ENCODE results near the gene ZFYVE1.
"Not testable (repeated sequence)": the region's sequence is repeated elsewhere in the genome, so short reads cannot be mapped to it uniquely, and the experiment has no call there.

ZFYVE1 gene

DNA sequence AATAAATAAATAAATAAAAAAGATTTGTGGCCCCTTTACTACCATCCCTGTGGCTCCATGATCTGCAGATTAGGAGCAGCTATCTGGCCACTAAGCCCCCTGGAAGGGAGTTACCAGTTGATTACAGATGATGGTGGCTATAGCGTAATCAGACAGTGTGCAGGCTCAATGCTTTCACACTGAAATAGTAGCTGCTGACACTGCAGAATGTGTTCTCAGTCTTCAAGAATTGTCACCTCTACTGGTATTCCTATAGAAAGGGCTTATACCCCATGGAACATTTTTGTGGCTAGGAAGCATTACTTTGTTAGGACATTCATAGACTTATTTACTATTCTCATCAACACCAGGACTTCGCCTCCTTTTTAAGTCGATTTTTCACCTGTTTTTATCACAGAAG lies 69.7 kb downstream of the ZFYVE1 start:
- DNase-seq (ENCODE audit: low spot score): no peak

DNA sequence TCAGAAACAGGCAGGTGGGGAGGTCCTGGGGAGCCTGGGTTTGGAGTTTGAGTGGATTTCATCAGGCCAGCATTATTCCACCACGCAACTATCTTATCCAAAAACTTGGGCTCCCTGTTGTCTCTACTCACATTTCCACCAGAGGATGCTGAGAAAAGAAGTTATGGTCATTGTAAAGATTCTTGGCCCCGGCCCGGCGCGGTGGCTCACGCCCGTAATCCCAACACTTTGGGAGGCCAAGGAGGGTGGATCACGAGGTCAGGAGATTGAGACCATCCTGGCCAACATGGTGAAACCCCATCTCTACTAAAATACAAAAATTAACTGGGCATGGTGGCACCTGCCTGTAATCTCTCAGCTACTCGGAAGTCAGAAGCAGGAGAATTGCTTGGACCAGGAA lies 70.2 kb downstream of the ZFYVE1 start:
- not testable (repeated sequence) for DNase-seq (ENCODE audit: low spot score)

DNA sequence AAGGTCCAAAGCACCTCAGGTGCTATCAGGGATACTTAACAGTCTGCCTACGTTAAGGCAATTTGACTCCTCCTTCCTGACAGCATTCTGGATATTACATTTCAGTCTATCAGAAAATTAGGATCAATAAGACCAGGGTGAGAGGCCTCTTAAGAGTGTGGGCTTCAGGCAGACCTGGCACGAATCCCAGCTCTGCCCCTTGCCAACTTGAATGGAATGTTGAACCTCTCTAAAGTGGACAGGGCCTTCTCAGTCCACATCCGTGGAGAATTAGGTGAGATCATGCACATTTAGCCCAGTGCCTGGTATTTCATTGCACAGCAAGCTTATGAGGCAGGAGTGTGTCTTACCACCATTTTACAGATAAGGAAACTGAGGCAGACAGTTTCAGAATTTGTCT lies 74.7 kb downstream of the ZFYVE1 start:
- DNase-seq (ENCODE audit: low spot score): no peak

DNA sequence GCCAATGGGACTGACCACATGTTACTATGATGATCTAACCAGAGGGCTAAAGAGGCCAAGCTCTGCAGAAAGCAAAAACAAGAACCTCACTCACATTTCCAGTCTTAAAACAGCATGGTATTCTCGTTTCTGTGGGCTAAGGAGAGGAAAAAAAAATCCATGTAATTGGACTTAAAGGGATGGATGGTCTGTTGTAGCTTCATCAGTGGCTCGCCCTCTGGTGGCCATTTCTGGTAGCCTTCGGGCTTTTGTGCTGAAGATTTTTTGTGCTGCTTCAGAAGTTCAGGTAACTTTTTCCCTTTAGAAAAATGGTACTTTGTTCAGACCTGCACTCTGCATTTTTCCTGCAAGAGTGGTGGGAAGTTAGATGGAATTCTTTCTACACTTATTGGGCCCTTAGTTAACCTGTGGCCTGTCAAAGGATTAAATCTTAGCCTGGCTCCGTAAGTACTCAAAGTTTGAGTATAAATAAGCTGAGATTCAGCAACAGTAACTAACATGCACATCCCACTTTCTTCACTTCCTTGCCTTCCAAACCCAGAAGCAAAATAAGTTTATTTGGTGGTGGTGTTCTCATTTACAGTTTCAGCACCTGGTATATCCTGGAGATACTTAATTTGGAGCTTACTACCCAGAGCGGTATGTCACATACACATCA lies 78.3 kb downstream of the ZFYVE1 start:
- peak; percentile 32 for DNase-seq (ENCODE audit: low spot score)

DNA sequence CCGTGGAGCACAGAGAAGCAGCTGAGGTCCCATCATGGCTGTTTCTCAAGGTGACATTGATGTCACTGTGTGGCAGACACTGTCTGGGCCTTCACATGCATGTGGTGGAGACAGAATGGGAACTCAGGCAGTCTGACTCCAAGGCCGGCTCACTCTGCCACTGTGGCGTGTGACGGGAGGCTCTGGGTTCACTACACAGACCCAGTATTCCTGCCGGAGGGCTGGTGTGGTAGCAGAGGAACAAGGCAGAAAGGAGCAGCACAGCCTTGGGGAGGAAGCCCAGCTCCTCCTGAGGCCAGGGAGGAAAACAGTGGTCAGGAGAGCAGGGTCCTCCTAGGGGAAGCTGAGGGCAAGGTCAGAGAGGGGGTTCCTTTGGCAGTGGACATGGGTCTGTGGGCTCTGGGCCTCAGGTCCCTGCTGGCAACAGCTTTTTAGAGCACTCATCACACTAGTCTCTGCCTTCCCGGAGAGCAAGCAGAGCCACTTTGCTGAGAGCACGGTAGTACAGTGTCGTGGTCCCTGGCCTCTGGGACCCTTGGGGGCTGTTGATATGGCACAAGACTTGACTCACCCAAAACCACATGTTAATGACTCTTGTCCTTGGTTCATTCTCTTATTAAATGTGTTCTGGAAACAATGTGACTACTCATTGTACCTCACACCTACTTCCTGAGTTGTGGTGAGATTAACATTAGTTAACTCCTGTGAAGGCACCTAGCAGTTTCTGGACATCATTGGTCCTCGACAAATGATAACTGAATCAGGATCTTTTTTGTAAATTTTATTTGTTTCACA lies 79.3 kb downstream of the ZFYVE1 start:
- DNase-seq (ENCODE audit: low spot score): no peak

DNA sequence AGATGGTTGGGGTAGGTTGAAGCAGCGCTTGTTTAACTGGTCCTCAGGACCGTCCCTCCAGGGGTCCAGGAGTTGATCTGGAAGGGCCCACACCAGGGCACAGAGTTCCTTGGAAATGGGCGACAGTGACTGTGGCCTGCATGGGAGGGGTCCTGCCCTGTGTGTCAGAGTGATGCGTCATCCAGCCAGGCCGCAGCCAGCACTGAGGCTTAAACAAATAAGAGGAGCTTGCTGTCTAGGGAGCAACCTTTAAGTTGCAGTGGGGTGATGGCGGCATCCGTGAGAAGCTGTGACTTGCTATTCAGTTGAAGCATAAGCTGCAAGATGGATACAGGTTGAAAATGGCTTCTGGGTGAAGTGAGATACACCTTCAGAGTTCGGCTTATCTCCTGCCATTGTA lies 80.4 kb downstream of the ZFYVE1 start:
- DNase-seq (ENCODE audit: low spot score): no peak

DNA sequence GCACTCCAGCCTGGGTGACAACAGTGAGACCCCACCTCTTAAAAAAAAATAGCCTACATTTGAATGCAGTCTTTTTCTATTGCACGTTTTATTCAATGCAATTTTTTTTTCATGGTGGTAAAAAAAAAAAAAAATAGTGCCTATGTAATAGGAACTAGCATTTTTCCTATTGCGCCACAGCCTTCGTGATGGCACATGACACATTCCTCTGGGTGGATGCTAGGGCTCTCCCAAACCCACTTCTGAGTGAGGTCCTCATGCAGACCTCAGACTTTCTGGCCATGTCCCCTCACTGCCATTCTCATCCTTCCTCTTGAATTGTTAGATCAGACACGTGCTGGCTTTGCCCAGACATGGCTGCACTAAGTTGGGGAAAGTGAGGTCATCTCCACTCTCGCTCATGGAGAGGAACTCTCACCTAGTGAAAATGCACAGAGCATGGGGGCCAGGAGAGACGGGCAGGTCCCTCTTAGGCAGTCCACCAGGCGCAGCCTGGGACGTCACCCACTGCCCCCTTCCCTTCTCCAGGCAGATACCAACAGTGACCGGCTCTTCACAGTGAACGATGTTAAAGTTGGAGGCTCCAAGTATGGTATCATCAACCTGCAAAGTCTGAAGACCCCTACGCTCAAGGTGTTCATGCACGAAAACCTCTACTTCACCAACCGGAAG lies 81.4 kb downstream of the ZFYVE1 start:
- no peak for DNase-seq (ENCODE audit: low spot score)

DNA sequence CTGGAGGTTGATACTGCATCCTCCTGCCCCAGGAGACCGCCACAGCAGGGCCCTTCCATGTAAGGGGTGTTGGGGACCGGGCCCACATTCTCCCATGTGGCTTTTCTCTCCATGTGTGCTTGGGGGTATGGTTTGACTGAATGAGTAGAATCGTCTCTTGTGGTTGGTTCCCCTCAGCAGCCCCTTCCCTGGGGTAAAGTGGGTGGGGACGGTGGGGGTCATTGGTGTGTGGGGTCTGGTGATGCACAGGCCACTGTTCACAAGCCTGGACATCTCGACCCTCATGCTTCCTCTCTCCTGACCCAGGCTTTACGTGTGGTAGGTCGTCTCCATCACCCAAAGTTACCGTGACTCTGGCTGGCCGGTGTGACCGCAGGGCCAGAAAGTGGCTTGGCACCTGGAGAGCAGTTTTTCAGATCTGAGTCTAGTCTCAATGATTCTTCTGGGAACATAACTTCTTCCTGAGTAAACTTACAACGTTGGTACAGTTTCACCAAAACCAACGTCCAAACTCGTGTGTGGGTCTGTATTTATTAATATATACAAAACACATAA lies 83.0 kb downstream of the ZFYVE1 start:
- no peak for DNase-seq (ENCODE audit: low spot score)

DNA sequence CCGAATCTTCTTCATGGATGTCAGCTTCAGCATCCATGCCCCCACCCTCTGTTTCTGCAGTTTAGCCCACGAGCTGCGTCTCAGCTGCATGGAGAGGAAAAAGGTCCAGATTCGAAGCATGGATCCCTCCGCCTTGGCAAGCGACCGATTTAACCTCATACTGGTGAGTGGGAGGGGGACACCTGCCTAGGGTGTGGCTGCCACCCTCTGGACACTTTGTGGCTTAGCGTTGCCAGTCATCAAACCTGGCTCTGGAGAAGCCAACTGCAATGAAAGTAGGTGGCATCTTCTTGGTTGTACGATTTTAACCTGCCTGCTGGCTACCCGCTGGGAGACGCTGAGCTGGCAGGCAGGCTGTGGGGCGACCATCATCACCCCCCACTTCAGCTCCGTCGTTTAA lies 84.0 kb downstream of the ZFYVE1 start:
- DNase-seq (ENCODE audit: low spot score): no peak

DNA sequence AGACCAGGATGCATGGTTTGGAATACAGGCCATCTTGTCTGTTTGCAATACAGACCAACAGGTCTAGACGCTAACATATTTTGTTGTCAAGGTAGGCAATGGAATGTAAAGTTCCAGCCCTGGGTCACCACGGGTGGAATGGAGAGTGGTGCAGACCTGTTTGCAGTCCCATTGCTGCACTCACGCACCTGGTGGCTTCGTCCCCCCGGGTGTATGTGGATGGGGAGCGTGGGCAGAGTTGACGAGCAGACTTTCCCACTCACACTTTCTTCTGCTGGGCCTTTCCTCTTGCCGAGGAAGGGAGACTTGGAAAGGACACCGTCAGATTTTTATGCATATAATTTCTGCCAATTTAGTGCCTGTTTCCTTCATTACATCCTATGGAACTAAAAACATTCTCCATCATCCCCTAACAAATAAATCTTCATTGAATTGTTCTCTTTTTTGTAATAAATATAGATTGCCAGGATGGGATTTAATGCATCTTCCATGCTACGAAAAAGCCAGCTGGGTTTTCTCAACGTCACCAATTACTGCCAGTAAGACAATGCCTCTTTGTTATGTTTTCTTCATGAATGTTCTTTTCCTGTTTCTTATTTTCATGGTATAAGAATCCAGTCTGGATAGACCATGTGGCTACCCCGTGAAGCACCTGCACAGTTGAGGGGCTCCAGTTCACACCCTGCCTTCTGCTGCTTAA lies 85.5 kb downstream of the ZFYVE1 start:
- no peak for DNase-seq (ENCODE audit: low spot score)

DNA sequence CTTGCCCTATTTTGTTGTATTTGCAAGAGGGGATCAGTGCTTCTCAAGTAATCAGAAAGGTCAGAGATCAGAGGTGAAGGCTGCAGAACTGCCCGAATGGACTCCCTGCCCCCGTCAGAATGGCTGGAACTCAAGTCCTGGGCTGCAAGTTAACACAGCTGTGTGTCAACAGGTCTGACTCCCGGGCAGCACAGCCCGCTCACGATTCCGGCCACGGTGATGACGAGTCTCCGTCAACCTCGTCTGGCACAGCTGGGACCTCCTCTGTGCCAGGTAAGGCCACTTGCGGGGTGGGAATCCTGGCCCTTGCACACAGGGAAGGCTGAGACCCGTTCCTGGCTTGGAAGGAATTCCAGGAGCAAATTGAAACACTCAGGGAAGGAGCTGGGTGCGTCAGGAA lies 87.3 kb downstream of the ZFYVE1 start:
- no peak for DNase-seq (ENCODE audit: low spot score)

DNA sequence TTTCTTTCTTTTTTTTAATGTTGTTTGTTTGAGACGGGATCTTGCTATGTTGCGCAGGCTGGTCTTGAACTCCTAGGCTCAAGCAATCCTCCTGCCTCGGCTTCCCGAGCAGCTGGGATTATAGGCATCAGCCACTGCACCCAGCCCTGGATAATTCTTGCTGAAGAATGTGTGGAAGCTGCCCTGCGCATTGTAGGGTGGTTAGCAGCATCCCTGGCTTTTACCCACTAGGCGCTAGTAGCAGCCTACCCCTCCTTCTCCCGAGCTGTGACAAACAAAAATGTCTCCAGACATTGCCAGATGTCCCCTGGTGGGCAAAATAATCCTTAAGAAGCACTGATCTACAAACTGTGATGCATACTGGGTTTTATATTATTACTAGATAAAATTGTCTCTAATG lies 94.0 kb downstream of the ZFYVE1 start:
- no peak for DNase-seq (ENCODE audit: low spot score)

DNA sequence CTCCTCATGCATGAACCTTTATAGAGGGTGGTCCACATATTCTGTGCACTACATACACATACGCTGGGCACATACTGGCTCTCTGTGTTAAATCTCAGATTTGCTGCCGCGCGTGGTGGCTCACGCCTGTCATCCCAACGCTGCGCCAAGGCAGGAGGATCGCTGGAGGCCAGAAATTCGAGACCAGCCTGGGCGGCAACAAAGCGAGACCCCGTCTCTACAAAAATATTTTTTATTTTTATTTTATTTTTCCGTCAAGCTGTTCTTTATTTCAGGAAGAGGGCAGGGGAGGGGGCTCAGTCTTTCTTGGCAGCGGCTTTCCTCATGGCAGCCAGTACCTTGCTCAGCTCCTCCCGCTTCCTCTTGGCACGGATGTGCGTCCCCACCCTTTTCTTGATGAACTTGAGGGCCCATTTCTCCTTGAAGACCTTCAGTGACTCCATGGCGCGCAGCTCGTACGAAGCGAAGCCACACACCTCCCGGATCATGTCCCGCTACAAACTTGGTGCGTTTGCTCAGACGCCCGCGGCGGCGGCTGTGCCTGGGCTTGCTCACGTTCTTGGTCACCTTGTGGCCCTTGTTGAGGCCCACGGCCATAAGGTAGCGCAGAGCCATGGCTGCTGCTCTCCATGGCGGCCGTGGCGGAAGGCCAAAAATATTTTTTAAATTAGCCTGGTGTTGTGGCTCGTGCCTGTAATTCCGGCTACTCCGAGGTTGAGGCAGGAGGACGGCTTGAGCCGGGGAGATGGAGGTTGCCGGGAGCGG lies 97.4 kb downstream of the ZFYVE1 start:
- DNase-seq (ENCODE audit: low spot score): no peak

DNA sequence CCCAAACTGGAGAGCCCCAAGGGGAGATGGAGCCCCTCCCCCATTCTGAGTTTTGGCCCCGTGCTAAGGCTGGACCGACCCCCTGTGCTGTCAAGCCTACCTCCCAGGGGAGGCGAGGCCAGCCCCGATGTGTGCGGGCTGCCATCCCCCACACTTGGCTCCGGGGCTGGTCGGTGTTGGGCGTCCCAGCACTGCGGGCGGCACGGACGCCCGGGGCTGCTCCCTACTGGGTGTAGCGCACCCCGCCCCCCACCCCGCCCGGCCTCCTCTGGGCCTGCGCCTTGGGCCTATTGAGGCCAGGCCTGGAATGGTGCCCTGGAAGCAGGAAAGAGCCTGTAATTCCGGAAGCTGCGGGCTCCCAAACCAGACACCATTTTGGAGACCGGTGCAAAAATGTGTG lies 98.0 kb downstream of the ZFYVE1 start:
- DNase-seq (ENCODE audit: low spot score): no peak

DNA sequence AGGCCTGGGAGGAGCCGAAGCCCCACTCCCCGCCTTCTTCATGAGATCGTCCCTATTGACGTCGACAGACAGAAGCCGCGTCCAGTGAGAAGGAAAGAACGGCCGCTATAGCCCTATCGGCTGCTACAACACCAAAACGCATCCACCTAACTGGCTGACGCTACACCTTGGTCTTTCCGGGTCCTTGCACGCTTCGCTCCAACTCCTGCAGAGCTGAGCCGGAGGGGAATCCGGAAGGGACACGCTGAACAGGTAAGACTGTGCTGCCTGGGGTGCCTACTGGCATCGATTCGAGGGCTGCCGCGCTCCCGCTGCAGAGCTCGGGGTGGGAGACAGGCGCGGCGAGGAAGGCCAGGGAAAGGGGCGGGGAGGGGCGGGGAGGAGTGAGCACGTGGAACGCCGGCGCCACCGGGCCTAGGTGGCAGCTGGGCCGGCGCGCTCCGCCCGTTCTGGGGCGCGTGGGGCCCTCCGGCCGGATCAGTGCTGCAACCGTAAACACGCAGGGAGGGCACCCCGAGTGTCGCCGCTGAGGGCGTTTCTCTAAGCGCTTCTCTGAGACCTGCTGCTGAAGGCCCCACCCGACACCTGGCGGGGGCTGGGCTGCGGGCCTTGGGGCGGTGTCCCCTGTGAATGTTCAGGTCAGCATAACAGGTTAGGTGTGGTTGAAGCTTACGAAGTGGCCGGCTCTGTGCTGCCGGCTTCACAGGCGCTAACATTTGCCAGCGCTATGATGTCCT lies 100.4 kb downstream of the ZFYVE1 start, which contains the start of gene DCAF4:
TSS of gene DCAF4 (plus strand) at position 173 of the 737 bp plus-strand sequence. CDS start 11,515 bp downstream, outside the sequence.
- DNase-seq (ENCODE audit: low spot score): peak; percentile 93

DNA sequence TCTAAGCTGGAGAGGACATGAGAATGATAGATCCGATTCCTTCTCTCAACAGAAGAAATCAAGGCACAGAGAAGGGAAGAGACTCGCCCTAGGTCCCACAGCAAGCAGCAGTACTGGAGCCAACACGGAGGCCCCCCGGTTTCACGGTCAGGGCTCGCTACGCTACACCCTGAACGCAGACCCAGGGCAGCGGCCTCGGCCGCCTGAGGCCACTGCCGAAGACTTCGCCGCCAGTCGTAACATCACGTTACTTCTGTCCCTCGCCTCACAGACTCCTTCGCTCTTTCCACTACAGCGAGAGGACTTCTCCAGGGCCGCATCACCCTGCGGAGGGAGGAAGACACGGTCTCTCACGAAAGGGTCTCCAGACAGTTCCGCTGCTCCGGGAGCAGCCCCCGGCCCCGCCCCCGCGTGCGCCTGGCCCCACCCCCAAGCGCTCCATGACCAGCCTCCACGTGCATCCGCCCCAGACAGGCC lies 101.1 kb downstream of the ZFYVE1 start:
- peak; percentile 40 for DNase-seq (ENCODE audit: low spot score)

DNA sequence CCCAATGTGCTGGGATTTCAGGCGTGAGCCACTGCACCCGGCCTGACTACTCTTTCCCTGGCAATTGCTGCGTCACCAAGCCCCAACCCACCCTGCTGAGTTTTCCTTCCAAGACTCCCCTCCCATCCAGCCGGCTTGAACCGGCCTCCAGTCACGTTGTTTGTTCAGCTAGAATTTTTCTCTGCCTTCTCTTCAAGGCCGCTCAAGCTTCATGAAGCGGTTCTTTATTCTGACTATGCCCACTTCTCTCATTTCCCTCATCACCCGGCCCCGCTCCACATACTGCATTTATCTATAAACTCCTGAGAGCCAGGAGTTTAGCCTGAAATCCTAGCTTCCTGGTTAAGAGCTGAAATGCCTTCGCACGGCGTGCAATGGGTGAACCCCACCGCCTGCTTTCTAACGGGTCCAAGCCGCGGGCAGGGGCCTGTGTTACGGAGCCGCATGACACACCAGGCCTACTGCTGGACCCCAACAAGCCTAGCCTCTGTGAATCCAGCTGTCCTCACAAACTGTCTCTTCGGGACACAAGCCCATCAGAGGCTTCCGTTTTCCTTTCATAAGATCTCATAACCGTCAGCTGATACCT lies 101.6 kb downstream of the ZFYVE1 start:
- DNase-seq (ENCODE audit: low spot score): no peak

DNA sequence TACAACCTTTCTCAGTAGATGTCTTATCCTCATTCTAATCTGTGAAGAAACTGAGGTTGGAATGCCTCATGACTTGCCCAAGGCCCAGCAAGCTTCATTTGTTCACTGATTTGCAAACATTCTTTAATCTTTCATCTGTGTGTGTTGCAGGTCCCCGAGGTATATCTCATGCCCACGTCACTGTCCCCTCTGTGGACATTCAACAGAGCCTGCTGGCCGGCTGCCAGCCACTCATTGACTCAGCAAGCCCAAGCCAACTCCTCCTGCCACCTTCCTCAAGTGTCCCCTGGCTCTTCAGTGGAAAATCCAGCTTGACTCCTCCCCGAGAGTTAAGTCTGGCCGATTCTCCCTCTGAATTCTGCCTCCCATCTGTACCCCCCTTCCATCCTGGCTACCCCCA lies 102.6 kb downstream of the ZFYVE1 start:
- no peak for DNase-seq (ENCODE audit: low spot score)

DNA sequence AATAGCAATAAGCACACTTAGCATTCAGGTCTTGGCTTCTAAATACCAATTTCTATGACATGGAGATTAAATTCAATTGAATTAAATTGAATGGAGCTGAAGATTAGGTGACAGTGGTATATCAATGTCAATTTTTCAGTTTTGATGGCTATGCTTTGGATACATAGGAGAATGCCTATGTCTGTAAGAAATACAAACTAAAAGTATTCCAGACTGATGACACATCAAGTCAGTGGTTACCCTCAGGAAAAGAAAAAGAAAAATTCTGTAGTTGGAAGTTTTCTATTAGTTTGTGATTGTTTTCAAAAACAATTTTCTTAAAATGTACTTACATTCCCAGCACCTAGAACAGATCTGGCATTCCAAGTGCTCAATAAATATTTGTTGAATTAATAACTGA lies 105.5 kb downstream of the ZFYVE1 start:
- DNase-seq (ENCODE audit: low spot score): no peak

DNA sequence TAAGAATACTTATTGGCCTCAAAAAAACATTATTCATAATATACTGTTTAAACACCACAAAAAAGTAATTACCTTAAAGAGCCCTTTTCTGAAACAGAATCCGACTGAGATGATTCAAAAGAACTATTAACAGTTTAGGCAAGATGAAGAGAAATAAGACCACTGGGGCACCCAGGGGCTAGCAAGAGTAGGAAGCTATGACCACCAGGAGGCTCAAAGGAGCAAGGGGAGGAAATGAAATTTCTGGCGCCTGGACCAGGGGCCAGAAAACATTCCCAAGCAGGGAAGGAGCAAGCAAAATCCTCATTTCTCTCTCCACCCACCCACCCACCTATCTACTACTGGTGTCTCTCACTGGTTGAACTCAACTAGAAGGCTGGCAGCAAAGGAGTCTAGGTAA lies 106.9 kb downstream of the ZFYVE1 start:
- no peak for DNase-seq (ENCODE audit: low spot score)

Measured in HuH-7.5 (cell line).